Amniotic stem cell (primary cell): ENCODE measurements around the gene CASR.

ENCODE experiments used
- DNase-seq: peaks from one replicate; lab custom pipeline; 2025; lab: John Stamatoyannopoulos, UW

CASR gene

GRCh38 chr3:122306622-122306953, 123.1 kb downstream of the CASR start:
- DNase-seq, result no peak

DNA sequence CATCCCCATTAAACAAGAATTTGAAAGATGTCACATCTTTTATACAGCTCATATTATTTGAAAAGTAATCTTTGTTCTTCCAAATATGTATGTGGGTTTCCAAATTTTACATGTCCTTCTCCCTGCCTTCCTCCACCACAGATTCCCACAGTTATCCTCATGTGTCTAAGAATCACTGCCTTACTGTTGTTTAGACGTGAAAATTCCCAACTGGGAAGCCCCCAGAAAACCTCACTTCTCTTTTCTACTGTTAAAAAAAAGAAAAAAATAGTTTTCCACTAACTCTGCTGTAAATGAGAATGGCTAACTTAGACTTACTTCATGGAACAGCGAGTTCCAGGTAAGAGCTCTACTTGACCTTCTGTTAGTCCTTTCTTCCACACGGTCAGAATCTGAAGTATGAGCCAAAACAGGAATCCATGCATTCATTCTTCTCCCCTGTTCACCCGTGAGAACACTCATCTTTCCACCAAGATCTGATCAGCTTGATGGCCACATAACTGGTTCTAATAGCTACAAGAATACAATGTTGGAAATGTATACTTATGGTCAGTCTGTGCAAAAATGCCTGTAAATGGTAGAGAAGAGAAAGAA, 123.7 kb downstream of the CASR start:
- DNase-seq, result no peak

DNA sequence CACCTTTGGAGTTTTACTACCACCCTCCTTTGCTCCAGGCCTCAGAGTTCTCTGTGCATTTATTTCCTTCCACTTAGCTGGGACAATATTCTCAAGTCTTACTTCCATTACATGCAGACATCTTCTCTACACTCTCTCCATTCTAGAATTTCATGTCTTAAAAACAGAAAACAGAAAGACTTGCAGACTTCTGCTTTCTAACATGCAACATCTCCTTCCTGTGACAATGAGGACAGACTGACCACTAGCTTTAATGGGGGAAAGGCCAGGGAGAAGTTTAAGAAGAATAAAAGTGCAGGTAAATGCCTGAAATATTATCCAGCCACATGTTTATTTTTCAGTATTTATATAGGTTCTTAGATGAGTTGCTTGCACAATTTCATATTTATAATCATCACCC, 124.5 kb downstream of the CASR start:
- no peak for DNase-seq

- no peak for DNase-seq
Observed at GRCh38 chr3:122310361-122310760, 126.9 kb downstream of the CASR start.

DNA sequence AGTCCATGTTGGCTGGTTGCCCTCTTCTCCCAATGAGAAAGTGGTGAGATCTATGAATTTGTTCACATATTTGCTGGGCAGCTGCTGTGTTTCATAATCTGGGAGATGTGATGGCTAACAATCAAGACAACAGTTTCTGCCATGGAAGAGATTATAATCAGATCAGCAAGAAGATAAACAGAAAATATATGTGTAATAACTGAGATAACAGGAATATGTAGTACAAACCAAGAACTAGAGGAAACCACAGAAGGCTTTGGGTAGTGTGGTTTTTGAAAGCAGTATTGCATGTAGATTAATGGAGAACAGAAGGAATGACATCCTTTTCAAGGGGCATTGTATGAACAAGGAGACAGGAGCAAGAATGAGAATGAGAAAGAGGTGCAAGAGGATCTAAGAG, 129.4 kb downstream of the CASR start:
- DNase-seq, result no peak

DNA sequence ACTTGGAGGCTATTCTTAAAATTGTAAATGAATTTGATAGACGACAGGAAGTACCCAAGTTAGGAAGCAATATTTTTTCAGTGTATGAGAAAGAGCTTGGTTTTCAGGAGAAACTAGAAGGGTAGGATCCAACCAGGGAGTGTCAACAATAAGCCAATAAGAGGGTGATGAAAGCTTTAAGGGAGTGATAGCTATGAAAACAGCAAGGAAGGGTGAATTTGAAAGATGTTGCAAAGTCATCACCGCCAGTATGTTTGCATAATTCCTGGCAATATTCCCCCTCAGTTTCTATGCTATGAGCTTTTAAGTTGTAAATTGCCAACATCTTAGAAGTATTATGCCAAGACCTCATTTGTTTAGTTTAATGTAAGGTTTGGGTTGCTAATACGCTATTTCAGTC, 129.8 kb downstream of the CASR start:
- DNase-seq, result no peak

DNA sequence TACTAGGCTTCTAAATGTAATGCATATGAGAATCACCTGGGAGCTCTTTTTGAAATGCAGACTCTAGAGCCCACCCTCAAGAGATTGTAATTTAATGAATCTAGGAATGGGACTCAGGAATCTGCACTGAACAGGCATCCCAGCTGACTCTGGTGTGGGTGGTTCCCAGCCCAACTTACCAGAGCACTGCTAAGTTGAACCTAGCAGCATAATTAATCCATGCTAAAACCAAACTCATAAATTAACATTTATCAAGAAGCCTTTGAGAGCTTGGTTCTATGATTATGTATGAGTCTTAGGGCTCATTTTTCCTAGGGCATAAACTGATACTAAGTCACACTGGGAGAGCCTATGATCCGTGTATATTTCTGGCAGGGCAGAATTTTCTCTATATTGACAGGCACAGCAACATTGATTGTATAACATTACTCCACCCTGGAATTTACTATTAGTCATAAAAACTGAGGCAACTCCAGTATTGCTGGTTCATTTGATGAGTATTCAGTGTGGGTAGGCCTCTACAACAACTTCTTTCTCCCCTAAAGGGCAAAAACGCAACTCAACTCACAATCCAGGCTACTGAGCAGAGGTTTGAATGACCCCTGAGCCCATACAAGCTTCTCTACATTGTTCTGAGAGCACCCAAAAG, 130.9 kb downstream of the CASR start:
- DNase-seq, result no peak

- DNase-seq, result no peak
Observed at GRCh38 chr3:122315619-122316018, 132.2 kb downstream of the CASR start.

GRCh38 chr3:122316368-122316767, 132.9 kb downstream of the CASR start:
- no peak for DNase-seq

DNA sequence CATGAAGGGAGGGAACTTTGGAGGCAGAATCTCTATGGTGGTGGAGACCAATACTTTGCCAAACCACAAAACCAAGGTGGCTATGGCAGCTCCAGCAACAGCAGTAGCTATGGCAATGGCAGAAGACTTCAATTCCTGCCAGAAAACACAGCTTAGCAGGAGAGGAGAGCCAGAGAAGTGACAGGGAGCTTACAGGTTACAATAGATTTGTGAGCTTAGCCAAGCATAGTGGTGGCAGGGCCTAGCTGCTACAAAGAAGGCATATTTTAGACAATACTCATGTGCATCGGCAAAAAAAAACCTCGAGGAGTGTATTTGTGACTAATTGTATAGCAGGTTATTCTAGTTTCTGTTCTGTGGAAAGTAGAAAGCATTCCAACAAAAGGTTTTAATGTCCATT, 135.2 kb downstream of the CASR start:
- no peak for DNase-seq

DNA sequence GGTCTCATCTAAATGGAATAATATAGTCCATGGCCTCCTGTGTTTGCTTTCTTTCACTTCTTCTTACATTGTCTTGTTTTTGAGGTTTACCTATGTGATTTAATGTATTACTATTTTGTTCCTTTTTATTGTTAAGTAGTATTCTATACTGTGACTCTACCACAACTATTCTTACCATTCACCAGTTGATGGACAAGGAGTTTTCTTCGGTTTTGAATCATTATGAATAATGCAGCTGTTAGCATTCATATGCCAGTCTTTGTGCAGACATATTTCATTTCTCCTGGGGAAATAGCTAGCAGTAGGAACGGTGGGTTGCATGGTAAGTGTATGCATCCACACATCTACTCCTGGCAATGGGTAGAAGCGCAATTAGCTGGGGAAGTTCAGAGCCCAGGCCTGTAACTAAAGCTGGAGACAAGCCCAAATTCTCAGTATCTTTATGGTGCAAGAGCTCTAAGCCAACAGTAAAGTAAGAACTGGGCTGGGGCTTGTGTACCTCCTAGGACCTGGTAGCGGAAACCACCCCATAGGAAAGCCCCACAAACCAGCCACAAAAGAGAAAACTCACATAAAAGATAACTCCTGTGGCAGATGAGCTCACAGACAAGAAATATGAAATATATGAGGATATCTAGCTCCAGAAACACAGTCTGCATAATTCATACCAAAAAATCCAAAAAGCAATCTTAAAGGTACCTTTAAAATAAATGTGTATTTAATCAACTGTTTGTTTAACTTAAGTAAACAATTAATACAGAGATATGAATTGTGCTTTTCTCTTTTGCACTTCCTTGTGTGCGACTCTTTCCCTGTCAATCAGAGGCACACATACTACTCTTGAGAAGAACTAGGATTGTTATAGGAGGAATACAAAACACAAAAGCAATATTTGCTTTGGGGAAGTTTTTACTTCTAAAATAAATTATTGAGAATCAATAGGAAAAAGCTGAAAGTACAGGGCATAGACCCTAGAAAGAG, 138.9 kb downstream of the CASR start:
- DNase-seq, result no peak

DNA sequence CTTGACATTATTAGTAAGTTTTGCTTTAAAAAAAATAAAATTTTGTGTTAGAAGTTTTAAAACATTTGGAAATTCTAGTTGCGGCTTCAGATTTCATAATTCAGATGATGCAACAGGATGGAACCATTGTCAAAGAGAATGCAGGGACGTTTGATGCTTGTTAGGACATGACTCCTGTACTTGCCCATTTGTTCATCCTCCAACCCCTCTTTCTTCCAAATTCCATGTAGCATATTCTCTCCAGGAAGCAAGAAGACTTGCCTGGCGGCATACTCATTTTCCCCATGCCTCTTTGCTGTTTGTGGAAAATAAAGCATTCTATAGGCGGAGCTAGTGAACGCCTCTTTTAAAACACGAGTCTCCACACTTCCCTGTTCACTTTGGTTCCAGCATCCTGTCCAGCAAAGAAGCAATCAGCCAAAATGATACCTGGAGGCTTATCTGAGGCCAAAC, 141.4 kb downstream of the CASR start, which contains the start of gene CSTA:
Gene CSTA (plus strand): TSS at position 378 of the 453 bp plus-strand sequence. CDS start 45 bp downstream, at position 423.
- no peak for DNase-seq

- DNase-seq, result no peak
Observed at GRCh38 chr3:122325769-122326168, 142.3 kb downstream of the CASR start.

- no peak for DNase-seq
Observed at GRCh38 chr3:122331886-122332285, 148.4 kb downstream of the CASR start.

DNA sequence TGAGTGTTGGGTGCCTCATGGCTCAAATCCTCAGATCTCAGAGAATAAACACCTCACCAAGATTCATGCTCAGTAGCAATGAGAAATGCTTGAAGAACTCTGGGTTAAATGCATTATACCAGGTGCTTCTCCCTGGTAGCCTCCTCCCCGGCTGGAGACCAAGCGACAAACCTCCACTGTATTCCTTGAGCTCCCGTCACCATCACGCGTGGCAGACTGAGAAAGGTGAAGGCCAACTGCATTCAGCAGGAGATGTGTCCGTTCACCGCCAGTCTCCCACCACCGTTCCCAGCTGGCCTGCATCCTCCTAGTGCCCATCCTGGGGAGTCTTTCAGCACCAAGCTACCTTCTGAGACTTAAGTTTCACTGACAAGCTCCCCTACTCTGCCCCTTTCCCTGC, 149.1 kb downstream of the CASR start:
- DNase-seq, result no peak
